ENCODE data around the gene TPM4. TPM values are rescaled to one million over a fixed set of nuclear protein-coding genes. Genes with fewer than 3 reads are reported as not detected.
"Not testable (repeated sequence)": the region's sequence is repeated elsewhere in the genome, so short reads cannot be mapped to it uniquely, and the experiment has no call there.

TPM4 gene
- total RNA-seq: 1,000 to 10,000 TPM; 1,050 to 1,475 TPM
- long read RNA-seq, donor 1, transcript TPM4-202 (9 exons, 1,417 nt): minor isoform, 108 of 405 reads
- long read RNA-seq, donor 1, transcript TPM4-213 (1 exons, 2,672 nt): minor isoform, 49 of 405 reads
- long read RNA-seq, donor 1, transcript TPM4-201 (8 exons, 2,666 nt): major isoform, 191 of 405 reads
- long read RNA-seq, donor 1, partial matches to known transcripts: 33 of 405 reads
- long read RNA-seq, donor 1, other reads (novel, unspliced or antisense): 24 of 405 reads
- long read RNA-seq, donor 2, transcript TPM4-202 (9 exons, 1,417 nt): major isoform, 1,505 of 3,165 reads
- long read RNA-seq, donor 2, transcript TPM4-213 (1 exons, 2,672 nt): minor isoform, 75 of 3,165 reads
- long read RNA-seq, donor 2, transcript TPM4-201 (8 exons, 2,666 nt): minor isoform, 1,261 of 3,165 reads
- long read RNA-seq, donor 2, partial matches to known transcripts: 123 of 3,165 reads
- long read RNA-seq, donor 2, other reads (novel, unspliced or antisense): 201 of 3,165 reads

- peak; percentile 98 for DNase-seq (ENCODE audit: low spot score)
- intact Hi-C loops (cut with DNase I): no loop called here
These were observed at the start of gene TPM4 for GRCh38 chr19:16076154-16076957. TPM4 (plus strand) TSS chr19:16076495; CDS start chr19:16076566, 71 bp downstream.

DNA sequence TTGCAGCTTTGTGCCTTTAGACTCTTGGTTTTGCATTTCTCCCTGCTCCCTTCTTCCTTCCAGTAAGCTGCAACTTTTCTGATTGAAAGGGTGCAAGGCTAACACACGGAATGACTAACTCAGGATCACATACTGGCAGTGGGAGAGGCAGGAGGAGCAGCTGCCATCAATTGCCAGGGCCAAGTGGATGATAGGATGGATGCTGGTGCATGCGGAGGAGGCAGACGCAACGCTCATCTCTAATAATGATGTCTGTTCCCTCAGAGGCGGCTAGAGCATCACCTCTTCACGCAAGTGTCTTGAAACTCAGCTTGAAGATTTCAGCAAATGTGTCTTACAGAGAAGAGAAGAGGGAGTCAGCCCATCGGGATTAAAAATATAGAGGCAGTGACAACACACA is 49.5 kb upstream of the TPM4 start:
- peak; percentile 25 for DNase-seq (ENCODE audit: low spot score)
- intact Hi-C loops (cut with DNase I): loop anchor here in 1 of 2 donors (5.0 kb wide), 1 partner anchor 156 kb away; no protein-coding TSS in a partner anchor

DNA sequence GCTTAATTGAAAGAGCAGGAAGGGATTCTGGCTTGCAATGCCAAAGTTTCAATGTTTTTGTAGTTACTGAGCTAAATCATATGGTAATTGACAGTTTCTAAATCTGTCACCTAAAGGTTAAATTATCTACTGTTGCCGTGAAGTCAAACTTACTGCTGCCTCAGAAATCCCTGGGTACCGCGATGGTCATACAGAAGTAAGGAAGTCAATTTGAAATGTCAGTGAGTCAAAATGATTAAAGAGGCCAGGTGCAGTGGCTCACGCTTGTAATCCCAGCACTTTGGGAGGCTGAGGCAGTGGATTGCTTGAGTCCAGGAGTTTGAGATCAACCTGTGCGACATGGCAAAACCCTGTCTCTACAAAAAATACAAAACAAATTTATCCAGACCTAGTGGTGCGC is 48.8 kb upstream of the TPM4 start:
- DNase-seq (ENCODE audit: low spot score): peak; percentile 34
- intact Hi-C loops (cut with DNase I): loop anchor here in 1 of 2 donors (5.0 kb wide), 1 partner anchor 155 kb away; no protein-coding TSS in a partner anchor

GRCh38 chr19:16030155-16030554 is 46.1 kb upstream of the TPM4 start:
- DNase-seq (ENCODE audit: low spot score): peak; percentile 8
- intact Hi-C loops (cut with DNase I): not testable (repeated sequence)

DNA sequence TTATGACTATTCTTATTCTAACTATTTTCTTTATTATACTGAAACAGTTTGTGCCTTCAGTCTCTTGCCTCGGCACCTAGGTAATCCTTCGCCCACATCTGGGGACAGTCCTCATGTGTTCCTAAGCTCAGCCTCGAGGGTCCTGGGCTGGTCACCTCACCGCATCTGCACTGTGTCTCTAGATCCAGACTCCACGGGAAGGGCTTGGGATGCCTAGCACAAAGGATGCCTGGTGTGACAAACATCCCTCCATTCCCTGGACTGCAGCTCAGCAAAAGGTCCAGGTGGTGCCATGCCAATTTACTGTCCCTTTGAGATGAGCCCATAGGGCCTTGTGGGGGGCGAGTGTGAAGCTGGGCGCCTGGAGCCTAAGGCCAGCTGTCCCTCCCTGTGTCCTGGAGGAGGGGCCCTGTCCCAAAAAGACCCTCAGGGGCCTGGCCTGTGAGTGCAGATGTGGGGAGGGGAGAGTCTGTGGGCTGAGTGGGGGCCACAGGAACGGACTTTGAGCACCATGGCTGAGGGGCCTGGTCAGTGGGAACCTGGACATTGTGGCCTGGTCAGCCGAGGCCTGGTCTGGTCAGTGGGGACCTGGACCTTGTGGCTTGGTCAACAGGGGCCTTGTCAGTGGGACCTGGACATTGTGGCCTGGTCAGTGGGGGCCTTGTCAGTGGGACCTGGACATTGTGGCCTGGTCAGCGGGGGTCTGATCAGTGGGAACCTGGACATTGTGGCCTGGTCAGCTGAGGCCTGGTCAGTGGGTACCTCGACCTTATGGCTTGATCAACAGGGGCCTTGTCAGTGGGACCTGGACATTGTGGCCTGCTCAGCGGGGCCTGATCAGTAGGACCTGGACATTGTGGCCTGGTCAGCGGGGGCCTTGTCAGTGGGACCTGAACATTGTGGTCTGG is 45.1 kb upstream of the TPM4 start:
- peak; percentile 58 for DNase-seq (ENCODE audit: low spot score)
- intact Hi-C loops (cut with DNase I): no loop called here

DNA sequence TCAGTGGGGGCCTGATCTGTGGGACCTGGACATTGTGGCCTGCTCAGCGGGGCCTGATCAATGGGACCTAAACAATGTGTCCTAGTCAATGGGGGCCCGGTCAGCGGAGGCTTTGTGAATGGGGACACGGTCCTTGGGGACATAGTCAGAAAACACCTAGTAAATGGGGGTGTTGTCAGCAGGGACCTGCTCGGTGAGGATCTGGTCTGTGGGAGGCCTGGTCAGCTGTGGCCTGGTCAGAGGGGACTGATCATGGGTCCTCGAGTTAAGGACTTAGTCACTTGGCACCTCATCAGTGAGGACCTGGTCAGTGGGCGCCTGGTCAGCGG is 44.5 kb upstream of the TPM4 start:
- intact Hi-C loops (cut with DNase I): no loop called here
- DNase-seq (ENCODE audit: low spot score): peak; percentile 71

- intact Hi-C loops (cut with DNase I): no loop called here
- DNase-seq (ENCODE audit: low spot score): peak; percentile 45
These were observed 43.7 kb upstream of the TPM4 start for GRCh38 chr19:16032509-16033135.

- intact Hi-C loops (cut with DNase I): no loop called here
- DNase-seq (ENCODE audit: low spot score): peak; percentile 55
These were observed 43.2 kb upstream of the TPM4 start for GRCh38 chr19:16033136-16033530.

- intact Hi-C loops (cut with DNase I): no loop called here
- DNase-seq (ENCODE audit: low spot score): no peak
These were observed 42.6 kb upstream of the TPM4 start for GRCh38 chr19:16033721-16034120.

- intact Hi-C loops (cut with DNase I): no loop called here
- peak; percentile 53 for DNase-seq (ENCODE audit: low spot score)
These were observed 42.1 kb upstream of the TPM4 start for GRCh38 chr19:16034180-16034579.

- intact Hi-C loops (cut with DNase I): loop anchor here (5.0 kb wide), 2 partner anchors 77 to 663 kb away; partner anchors contain the start of gene RAB8A (in 1 of the 2)
- peak; percentile 76 for DNase-seq (ENCODE audit: low spot score)
These were observed 41.2 kb upstream of the TPM4 start for GRCh38 chr19:16034958-16035560.

- intact Hi-C loops (cut with DNase I): loop anchor here (5.0 kb wide), 2 partner anchors 77 to 663 kb away; partner anchors contain the start of gene RAB8A (in 1 of the 2)
- DNase-seq (ENCODE audit: low spot score): peak; percentile 68
These were observed 40.5 kb upstream of the TPM4 start for GRCh38 chr19:16035601-16036297.

DNA sequence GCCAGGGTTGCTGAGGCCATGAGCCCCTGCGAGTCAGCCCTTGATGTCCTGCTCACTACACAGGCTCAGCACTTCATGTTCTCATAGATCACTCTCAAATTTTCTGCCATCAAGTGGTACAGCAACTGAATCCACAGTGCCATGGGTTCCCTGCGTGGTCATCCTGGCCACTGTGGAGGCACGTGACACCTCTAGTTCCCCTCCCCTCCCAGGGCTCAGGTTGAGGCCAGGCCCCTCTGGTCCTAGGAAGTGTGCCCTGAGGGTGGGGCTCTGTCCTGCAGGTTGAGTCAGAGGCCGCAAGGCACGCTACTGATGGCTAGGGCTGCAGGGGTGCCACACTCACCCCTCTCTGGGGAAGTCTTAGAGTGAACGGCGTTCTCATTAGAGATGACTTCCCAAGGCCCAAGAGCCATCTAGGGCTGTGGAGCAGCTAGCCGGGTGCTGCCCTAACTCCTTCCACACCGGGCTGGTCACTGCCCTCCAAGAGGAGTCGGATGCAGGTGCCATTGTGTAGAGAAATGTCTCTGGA is 39.8 kb upstream of the TPM4 start:
- DNase-seq (ENCODE audit: low spot score): no peak

DNA sequence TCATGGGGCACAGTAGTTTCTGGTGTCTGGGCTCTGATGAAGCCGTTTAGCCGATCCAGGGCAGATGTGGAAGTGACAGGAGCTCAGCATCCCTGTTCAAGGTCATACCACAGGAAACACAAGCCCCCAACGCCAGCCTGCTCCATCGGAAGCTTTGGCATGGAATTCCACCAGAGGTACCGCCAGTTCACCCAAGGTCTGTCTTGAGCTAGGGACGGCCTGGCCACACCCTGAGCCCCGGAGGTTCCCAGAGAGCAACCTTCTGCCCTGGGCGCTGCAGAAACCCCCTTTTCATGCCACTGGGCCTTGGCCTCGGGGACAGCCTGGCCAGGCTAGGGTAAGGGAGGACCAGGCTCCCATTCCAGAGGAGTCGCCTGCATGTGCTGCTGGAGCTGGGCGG is 39.4 kb upstream of the TPM4 start:
- intact Hi-C loops (cut with DNase I): loop anchor here (5.0 kb wide), 2 partner anchors 75 to 665 kb away; partner anchors contain the start of gene RAB8A (in 1 of the 2)
- no peak for DNase-seq (ENCODE audit: low spot score)

More for the DNA sequence above, 39.8 kb upstream of the TPM4 start:
- intact Hi-C loops (cut with DNase I): loop anchor here (5.0 kb wide), 2 partner anchors 76 to 664 kb away; partner anchors contain the start of gene RAB8A (in 1 of the 2)

- no peak for DNase-seq (ENCODE audit: low spot score)
- intact Hi-C loops (cut with DNase I): loop anchor here (5.0 kb wide), 2 partner anchors 75 to 665 kb away; partner anchors contain the start of gene RAB8A (in 1 of the 2)
These were observed 38.7 kb upstream of the TPM4 start for GRCh38 chr19:16037424-16038195.

DNA sequence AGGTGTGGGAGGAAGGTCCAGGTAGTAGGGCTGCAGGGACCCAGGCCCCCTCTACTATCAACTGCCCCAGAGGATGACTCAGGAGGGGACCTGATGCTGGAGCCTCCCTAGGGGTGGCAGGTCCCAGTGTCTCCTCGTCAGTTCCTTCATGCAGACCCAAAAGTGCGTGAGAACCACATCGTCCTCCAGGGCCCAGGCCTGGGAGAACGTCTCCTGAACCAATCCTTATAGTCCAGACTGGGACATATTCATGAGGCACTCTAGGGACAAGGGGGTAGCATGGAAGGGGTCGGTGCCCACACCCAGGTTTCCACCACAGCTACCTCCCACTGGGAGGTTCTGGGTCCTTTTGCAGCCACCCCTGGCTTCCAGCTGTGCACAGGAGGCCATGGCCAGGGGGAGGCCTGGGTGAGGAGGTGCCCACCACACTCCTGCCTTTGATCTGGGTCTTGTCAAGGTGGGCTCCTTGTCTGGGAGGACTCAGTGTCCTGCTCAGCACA is 38.0 kb upstream of the TPM4 start:
- intact Hi-C loops (cut with DNase I): loop anchor here (5.0 kb wide), 2 partner anchors 74 to 666 kb away; partner anchors contain the start of gene RAB8A (in 1 of the 2)
- DNase-seq (ENCODE audit: low spot score): no peak

Measured in posterior vena cava (tissue), 2 donors.